Upper lobe of right lung (tissue), 1 donor: Measurements from ENCODE around the gene DYNC1LI1. TPM values are rescaled to one million over a fixed set of nuclear protein-coding genes. Genes with fewer than 3 reads are reported as not detected.

Experiments
- ATAC-seq: fragments of 200-7000 bp; cut with Tn5 transposase; one replicate; pipeline ENCODE4 v1.9.1; 2020; ENCODE audit warnings: mild to moderate bottlenecking, moderate library complexity
- DNase-seq: peaks from one replicate; pipeline ENCODE4 v3.0.0-alpha.2; 2020
- H3K27ac ChIP-seq: fragments of 200-600 bp; one replicate; pipeline ENCODE4 v1.8.0; 2022
- H3K27me3 ChIP-seq: fragments of 200-600 bp; one replicate; pipeline ENCODE4 v1.8.0; 2022; ENCODE audit warnings: mild to moderate bottlenecking
- H3K36me3 ChIP-seq: fragments of 200-600 bp; one replicate; pipeline ENCODE4 v1.8.0; 2022
- H3K4me1 ChIP-seq: fragments of 200-600 bp; one replicate; pipeline ENCODE4 v1.8.0; 2022
- H3K4me3 ChIP-seq: fragments of 200-600 bp; one replicate; pipeline ENCODE4 v1.8.0; 2022; ENCODE audit warnings: mild to moderate bottlenecking
- H3K9me3 ChIP-seq: fragments of 200-600 bp; one replicate; pipeline ENCODE4 v1.8.0; 2022
- CTCF ChIP-seq: fragments of 200-600 bp; IDR thresholded peaks from one replicate; pipeline ENCODE4 v1.8.0; 2022; ENCODE audit warnings: antibody characterized with exemption
- intact Hi-C: fragments of 100-400 bp; cut with DNase I; formaldehyde crosslinking; loops from one replicate; pipeline ENCODE4 v1.11.0; 2022
- total RNA-seq: library from RNA; stranded (reverse); fragmentation: NEBNext Ultra II Directional; extraction: Animal tissue kit (Norgen Biotek cat#: 25700); gene quantifications from one replicate; pipeline ENCODE4 v1.2.1, GENCODE V29; 2021
- donor health status: DM: no; HTN: yes; CAD: no; lungs with severe emphysema.

Gene DYNC1LI1
- total RNA-seq, 1 donor from 2014 or later, result 37.8 TPM

GRCh38 chr3:32593903-32594525 is 23.4 kb upstream of the DYNC1LI1 start:
- no peaks in the 10 kb centered on the region for H3K27me3 ChIP-seq
- H3K4me3 ChIP-seq, result no peak overlapping the region
- H3K9me3 ChIP-seq, result no peaks in the 10 kb centered on the region
- no peaks in the 10 kb centered on the region for H3K36me3 ChIP-seq
- no peak overlapping the region for H3K27ac ChIP-seq
- no peak for TF ChIP-seq CTCF
- no peaks in the 10 kb centered on the region for H3K4me1 ChIP-seq
- DNase-seq (no peak), ATAC-seq (peak; percentile 63)
- intact Hi-C loops, result no loop called here

- Histone ChIP-seq H3K36me3 (no peaks in the 10 kb centered on the region), H3K27ac (no peak overlapping the region), H3K9me3 (no peaks in the 10 kb centered on the region), H3K4me3 (no peak overlapping the region), H3K27me3 (no peaks in the 10 kb centered on the region), H3K4me1 (no peaks in the 10 kb centered on the region)
- TF ChIP-seq CTCF, result no peak
- DNase-seq (peak; percentile 67), ATAC-seq (peak; percentile 71)
- intact Hi-C loops, result no loop called here
These were observed 22.2 kb upstream of the DYNC1LI1 start for GRCh38 chr3:32592696-32593353.

- Histone ChIP-seq H3K27me3 (no peaks in the 10 kb centered on the region), H3K9me3 (no peaks in the 10 kb centered on the region), H3K4me3 (no peak overlapping the region), H3K27ac (no peak overlapping the region), H3K4me1 (no peaks in the 10 kb centered on the region), H3K36me3 (no peaks in the 10 kb centered on the region)
- TF ChIP-seq CTCF, result no peak
- no peak for ATAC-seq
- DNase-seq, result no peak
- intact Hi-C loops, result no loop called here
These were observed 21.4 kb upstream of the DYNC1LI1 start for GRCh38 chr3:32592011-32592410.

- Histone ChIP-seq H3K27me3 (no peaks in the 10 kb centered on the region), H3K9me3 (no peaks in the 10 kb centered on the region), H3K36me3 (no peaks in the 10 kb centered on the region), H3K4me1 (no peaks in the 10 kb centered on the region), H3K27ac (no peak overlapping the region), H3K4me3 (no peak overlapping the region)
- intact Hi-C loops, result no loop called here
- no peak for DNase-seq
- TF ChIP-seq CTCF, result no peak
- ATAC-seq, result no peak
These were observed 20.5 kb upstream of the DYNC1LI1 start for GRCh38 chr3:32591186-32591585.

- intact Hi-C loops, result no loop called here
- DNase-seq (no peak), ATAC-seq (no peak)
- Histone ChIP-seq H3K27me3 (no peaks in the 10 kb centered on the region), H3K36me3 (no peaks in the 10 kb centered on the region), H3K27ac (no peak overlapping the region), H3K9me3 (no peaks in the 10 kb centered on the region), H3K4me1 (no peaks in the 10 kb centered on the region), H3K4me3 (no peak overlapping the region)
- no peak for TF ChIP-seq CTCF
These were observed 15.7 kb upstream of the DYNC1LI1 start for GRCh38 chr3:32586356-32586755.
